H9 (cell line): ENCODE measurements around the gene ZBTB7A. TPM values are rescaled to one million over a fixed set of nuclear protein-coding genes. Genes with fewer than 3 reads are reported as not detected.

Experiments used
- DNase-seq: peaks from one replicate; pipeline ENCODE4 v3.0.0-alpha.2; 2017
- H2AFZ ChIP-seq: one replicate; pipeline ENCODE4 v1.6.1; 2013; ENCODE audit warnings: mild to moderate bottlenecking, low read length, control low read depth, moderate library complexity
- H2AK5ac ChIP-seq: 2 replicates; pipeline ENCODE4 v1.6.1; 2013; ENCODE audit warnings: low read length, control low read depth, mixed read lengths; ENCODE audit not compliant: insufficient read length
- H2BK120ac ChIP-seq: one replicate; pipeline ENCODE4 v1.6.1; 2013; ENCODE audit warnings: low read depth, mild to moderate bottlenecking, low read length, control low read depth, inconsistent platforms; ENCODE audit not compliant: poor library complexity, severe bottlenecking
- H2BK12ac ChIP-seq: 2 replicates; pipeline ENCODE4 v1.6.1; 2013; ENCODE audit warnings: low read length, control low read depth, mixed read lengths, low read depth; ENCODE audit not compliant: insufficient read length
- H2BK15ac ChIP-seq: 2 replicates; pipeline ENCODE4 v1.6.1; 2013; ENCODE audit warnings: low read depth, low read length, control low read depth
- H2BK20ac ChIP-seq: one replicate; pipeline ENCODE4 v1.6.1; 2013; ENCODE audit warnings: low read depth, mild to moderate bottlenecking, low read length, control low read depth, inconsistent platforms; ENCODE audit not compliant: poor library complexity, severe bottlenecking
- H2BK5ac ChIP-seq: 2 replicates; pipeline ENCODE4 v1.6.1; 2013; ENCODE audit warnings: low read length, control low read depth, mixed read lengths; ENCODE audit not compliant: insufficient read length
- H3K14ac ChIP-seq: 2 replicates; pipeline ENCODE4 v1.6.1; 2013; ENCODE audit warnings: low read length, control low read depth; ENCODE audit not compliant: insufficient read depth
- H3K18ac ChIP-seq: 2 replicates; pipeline ENCODE4 v1.6.1; 2013; ENCODE audit warnings: low read depth, mild to moderate bottlenecking, mixed read lengths, low read length, control low read depth; ENCODE audit not compliant: insufficient read length
- H3K23ac ChIP-seq: 2 replicates; pipeline ENCODE4 v1.6.1; 2013; ENCODE audit warnings: low read length, control low read depth, mixed read lengths, low read depth; ENCODE audit not compliant: insufficient read length
- H3K23me2 ChIP-seq: 2 replicates; pipeline ENCODE4 v1.6.1; 2013; ENCODE audit warnings: low read depth, mild to moderate bottlenecking, mixed read lengths, low read length, control low read depth; ENCODE audit not compliant: insufficient read length, poor library complexity, severe bottlenecking
- H3K27ac ChIP-seq: 2 replicates; pipeline ENCODE4 v1.5.1; 2013; ENCODE audit warnings: low read length, control low read depth, mixed read lengths, low read depth; ENCODE audit not compliant: insufficient read length
- H3K27me3 ChIP-seq: 2 replicates; pipeline ENCODE4 v1.6.1; 2013; ENCODE audit warnings: low read length, control low read depth, inconsistent platforms; ENCODE audit not compliant: insufficient read depth
- H3K4ac ChIP-seq: 2 replicates; pipeline ENCODE4 v1.6.1; 2013; ENCODE audit warnings: low read depth, mild to moderate bottlenecking, control low read depth, inconsistent platforms, low read length, moderate library complexity
- H3K4me1 ChIP-seq: 2 replicates; pipeline ENCODE4 v1.6.1; 2013; ENCODE audit warnings: low read length, control low read depth, inconsistent platforms; ENCODE audit not compliant: insufficient read depth
- H3K4me2 ChIP-seq: 2 replicates; pipeline ENCODE4 v1.6.1; 2013; ENCODE audit warnings: low read length, control low read depth, mixed read lengths; ENCODE audit not compliant: insufficient read length, insufficient read depth
- H3K56ac ChIP-seq: 2 replicates; pipeline ENCODE4 v1.6.1; 2013; ENCODE audit warnings: low read depth, mild to moderate bottlenecking, mixed read lengths, low read length, control low read depth; ENCODE audit not compliant: insufficient read length
- H3K79me1 ChIP-seq: 2 replicates; pipeline ENCODE4 v1.6.1; 2013; ENCODE audit warnings: low read depth, mild to moderate bottlenecking, moderate library complexity, low read length, control low read depth, inconsistent platforms; ENCODE audit not compliant: insufficient read depth, poor library complexity, severe bottlenecking
- H3K79me2 ChIP-seq: 2 replicates; pipeline ENCODE4 v1.6.1; 2013; ENCODE audit warnings: low read length, control low read depth, inconsistent platforms; ENCODE audit not compliant: insufficient read depth
- H3K9ac ChIP-seq: 2 replicates; pipeline ENCODE4 v1.6.1; 2013; ENCODE audit warnings: low read length, control low read depth, mixed read lengths; ENCODE audit not compliant: insufficient read length; ENCODE audit errors: extremely low read depth
- H3K9me3 ChIP-seq: one replicate; pipeline ENCODE4 v1.6.1; 2013; ENCODE audit warnings: low read depth, low read length, inconsistent platforms; ENCODE audit not compliant: control insufficient read depth
- H3T11ph ChIP-seq: one replicate; pipeline ENCODE4 v1.6.1; 2013; ENCODE audit warnings: mild to moderate bottlenecking, low read length, control low read depth, inconsistent platforms
- H4K20me1 ChIP-seq: one replicate; pipeline ENCODE4 v1.6.1; 2013; ENCODE audit not compliant: control insufficient read depth, insufficient read length, insufficient read depth
- H4K5ac ChIP-seq: 2 replicates; pipeline ENCODE4 v1.6.1; 2013; ENCODE audit warnings: low read depth, mild to moderate bottlenecking, mixed read lengths, low read length, control low read depth; ENCODE audit not compliant: insufficient read length
- H4K8ac ChIP-seq: replicated peaks from 2 replicates; pipeline ENCODE4 v1.6.1; 2013; ENCODE audit warnings: low read length, control low read depth, mixed read lengths, low read depth; ENCODE audit not compliant: insufficient read length
- H4K91ac ChIP-seq: 2 replicates; pipeline ENCODE4 v1.6.1; 2013; ENCODE audit warnings: low read depth, mild to moderate bottlenecking, moderate library complexity, mixed read lengths, low read length, control low read depth; ENCODE audit not compliant: insufficient read length
- H3K27ac Mint-ChIP-seq, 3 experiments: 2 replicates in 2 of 3; 3 replicates in 1 of 3; pipeline ENCODE4 v1.8.0; 2020 to 2021; ENCODE audit warnings: mixed read lengths in 3 of 3, mild to moderate bottlenecking in 1 of 3, moderate library complexity in 1 of 3
- H3K27me3 Mint-ChIP-seq: 2 replicates; pipeline ENCODE4 v1.8.0; 2021; ENCODE audit warnings: low read depth, mild to moderate bottlenecking, moderate library complexity, mixed read lengths
- H3K36me3 Mint-ChIP-seq, 3 experiments: 2 replicates in 2 of 3; 3 replicates in 1 of 3; pipeline ENCODE4 v1.8.0; 2020 to 2021; ENCODE audit warnings: low read depth in 3 of 3, mixed read lengths in 3 of 3; ENCODE audit not compliant: insufficient read depth in 1 of 3
- H3K4me1 Mint-ChIP-seq, 2 experiments: 2 replicates each; pipeline ENCODE4 v1.8.0; 2020; ENCODE audit warnings: mixed read lengths in 2 of 2
- H3K4me3 Mint-ChIP-seq, 2 experiments: 2 replicates in 1 of 2; 3 replicates in 1 of 2; pipeline ENCODE4 v1.8.0; 2020 to 2021; ENCODE audit warnings: mild to moderate bottlenecking in 2 of 2, mixed read lengths in 2 of 2, moderate library complexity in 1 of 2
- H3K9me3 Mint-ChIP-seq, 2 experiments: 2 replicates in 1 of 2; 3 replicates in 1 of 2; pipeline ENCODE4 v1.8.0; 2020; ENCODE audit warnings: mild to moderate bottlenecking in 2 of 2, mixed read lengths in 2 of 2, moderate library complexity in 1 of 2
- CTCF ChIP-seq: fragments of 200-600 bp; sonication (generic); conservative IDR thresholded peaks from 3 replicates; pipeline ENCODE4 v1.8.0; 2021; ENCODE audit warnings: antibody characterized with exemption, mild to moderate bottlenecking
- WGBS: extraction: QIAGEN DNeasy Blood & Tissue Kit; methylation state at CpG from one replicate; pipeline ENCODE4 v1.1.7; 2013; ENCODE audit warnings: missing lambda C conversion rate, low lambda C conversion rate, mixed read lengths; ENCODE audit not compliant: insufficient read length; ENCODE audit errors: extremely low coverage; 5-methylcytosine and 5-hydroxymethylcytosine counted together
- total RNA-seq: library from RNA; stranded (reverse); gene quantifications from 2 replicates; pipeline ENCODE4 v1.2.1, GENCODE V29; 2021

Gene ZBTB7A
- total RNA-seq, 1 experiment from 2014 or later = 24.9 TPM

GRCh38 chr19:4093643-4094175 is 27.0 kb upstream of the ZBTB7A start:
- H3K9me3 ChIP-seq = no peaks in the 10 kb centered on the region
- H3K4me1 ChIP-seq = no peaks in the 10 kb centered on the region
- no peak overlapping the region for H2BK120ac ChIP-seq
- no peak overlapping the region for H2BK20ac ChIP-seq
- Mint-ChIP-seq H3K4me3 (no peak overlapping the region), H3K9me3 (no peaks in the 10 kb centered on the region), H3K36me3 (peaks cover 19 to 53% (median 35%) of the 10 kb centered on the region in 3 experiments; a peak in 6 of 7 replicates), H3K4me1 (no peaks in the 10 kb centered on the region), H3K27ac (peak overlapping the region in 1 of 3 experiments; percentile 62; a peak in 1 of 7 replicates), H3K27me3 (no peaks in the 10 kb centered on the region)
- H2AK5ac ChIP-seq = no peak overlapping the region
- no peaks in the 10 kb centered on the region for H3K79me2 ChIP-seq
- no peak overlapping the region for H2AFZ ChIP-seq
- H4K8ac ChIP-seq = no peak overlapping the region
- no peak for DNase-seq
- no peak overlapping the region for H4K5ac ChIP-seq
- H3T11ph ChIP-seq = no peak overlapping the region
- TF ChIP-seq CTCF = no peak
- H2BK5ac ChIP-seq = no peak overlapping the region
- H3K9ac ChIP-seq = no peak overlapping the region
- no peaks in the 10 kb centered on the region for H3K23me2 ChIP-seq
- H3K18ac ChIP-seq = no peak overlapping the region
- WGBS = no CpG with 5 or more reads among the region's 18 CpGs
- H4K20me1 ChIP-seq = peaks cover 3% of the 10 kb centered on the region
- no peak overlapping the region for H3K27ac ChIP-seq
- no peak overlapping the region for H2BK15ac ChIP-seq
- H3K4me2 ChIP-seq = no peak overlapping the region
- H3K56ac ChIP-seq = no peak overlapping the region
- no peaks in the 10 kb centered on the region for H3K27me3 ChIP-seq
- H3K14ac ChIP-seq = no peak overlapping the region
- no peak overlapping the region for H3K4ac ChIP-seq
- H2BK12ac ChIP-seq = no peak overlapping the region
- no peak overlapping the region for H4K91ac ChIP-seq
- no peak overlapping the region for H3K23ac ChIP-seq
- H3K79me1 ChIP-seq = no peaks in the 10 kb centered on the region
